Measurements from ENCODE around the gene GHDC.

GRCh38 chr17:42169351-42169750, 24.9 kb downstream of the GHDC start:
- TF ChIP-seq, protein P1, sequence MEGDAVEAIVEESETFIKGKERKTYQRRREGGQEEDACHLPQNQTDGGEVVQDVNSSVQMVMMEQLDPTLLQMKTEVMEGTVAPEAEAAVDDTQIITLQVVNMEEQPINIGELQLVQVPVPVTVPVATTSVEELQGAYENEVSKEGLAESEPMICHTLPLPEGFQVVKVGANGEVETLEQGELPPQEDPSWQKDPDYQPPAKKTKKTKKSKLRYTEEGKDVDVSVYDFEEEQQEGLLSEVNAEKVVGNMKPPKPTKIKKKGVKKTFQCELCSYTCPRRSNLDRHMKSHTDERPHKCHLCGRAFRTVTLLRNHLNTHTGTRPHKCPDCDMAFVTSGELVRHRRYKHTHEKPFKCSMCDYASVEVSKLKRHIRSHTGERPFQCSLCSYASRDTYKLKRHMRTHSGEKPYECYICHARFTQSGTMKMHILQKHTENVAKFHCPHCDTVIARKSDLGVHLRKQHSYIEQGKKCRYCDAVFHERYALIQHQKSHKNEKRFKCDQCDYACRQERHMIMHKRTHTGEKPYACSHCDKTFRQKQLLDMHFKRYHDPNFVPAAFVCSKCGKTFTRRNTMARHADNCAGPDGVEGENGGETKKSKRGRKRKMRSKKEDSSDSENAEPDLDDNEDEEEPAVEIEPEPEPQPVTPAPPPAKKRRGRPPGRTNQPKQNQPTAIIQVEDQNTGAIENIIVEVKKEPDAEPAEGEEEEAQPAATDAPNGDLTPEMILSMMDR (IDR thresholded peaks at IDR 0.05) = no peak
- no peak for TF ChIP-seq POLR2A (IDR thresholded peaks at IDR 0.05)

Data from right lobe of liver (tissue), 4 donors.